GM19455 (cell line): ENCODE results near the gene LLPH.

ENCODE experiments used
- ATAC-seq: cut with Tn5 transposase; IDR thresholded peaks from one replicate; pipeline ENCODE4 v1.9.1; 2021; ENCODE audit not compliant: unreplicated experiment

The LLPH gene

GRCh38 chr12:66143868-66144267 is 13.3 kb upstream of the LLPH start:
- ATAC-seq = no peak

- no peak for ATAC-seq
Measured at GRCh38 chr12:66142826-66143225, 12.3 kb upstream of the LLPH start.

- ATAC-seq = no peak
Measured at GRCh38 chr12:66141299-66141698, 10.7 kb upstream of the LLPH start.

- no peak for ATAC-seq
Measured at GRCh38 chr12:66140731-66141130, 10.2 kb upstream of the LLPH start.

- ATAC-seq = no peak
Measured at GRCh38 chr12:66139328-66139727, 8.8 kb upstream of the LLPH start.

- no peak for ATAC-seq
Measured at GRCh38 chr12:66137937-66138336, 7.4 kb upstream of the LLPH start.

- no peak for ATAC-seq
Measured at GRCh38 chr12:66132408-66132807, 1.9 kb upstream of the LLPH start.

- ATAC-seq = peak; percentile 55
Measured at GRCh38 chr12:66131067-66131688, 628 bp upstream of the LLPH start.

GRCh38 chr12:66129934-66130266 is 650 bp downstream of the LLPH start:
- ATAC-seq = no peak

- ATAC-seq = no peak
Measured at GRCh38 chr12:66127650-66128049, 2.9 kb downstream of the LLPH start.

- no peak for ATAC-seq
Measured at GRCh38 chr12:66120477-66120876, 10.1 kb downstream of the LLPH start.

GRCh38 chr12:66119870-66120241 is 10.7 kb downstream of the LLPH start:
- no peak for ATAC-seq

- ATAC-seq = no peak
Measured at GRCh38 chr12:66119229-66119869, 11.2 kb downstream of the LLPH start.

- ATAC-seq = no peak
Measured at GRCh38 chr12:66118240-66118891, 12.2 kb downstream of the LLPH start.

GRCh38 chr12:66117242-66117641 is 13.3 kb downstream of the LLPH start:
- ATAC-seq = no peak

GRCh38 chr12:66115071-66115600 is 15.4 kb downstream of the LLPH start:
- no peak for ATAC-seq

- no peak for ATAC-seq
Measured at GRCh38 chr12:66113471-66113870, 17.1 kb downstream of the LLPH start.

GRCh38 chr12:66111605-66112004 is 18.9 kb downstream of the LLPH start:
- no peak for ATAC-seq

GRCh38 chr12:66109056-66109455 is 21.5 kb downstream of the LLPH start:
- no peak for ATAC-seq

- ATAC-seq = no peak
Measured at GRCh38 chr12:66108386-66108785, 22.2 kb downstream of the LLPH start.

GRCh38 chr12:66107451-66107915 is 23.1 kb downstream of the LLPH start:
- ATAC-seq = peak; percentile 92
